Keratinocyte (primary cell): ENCODE results near the gene CLCA4. TPM values are rescaled to one million over a fixed set of nuclear protein-coding genes. Genes with fewer than 3 reads are reported as not detected.

Experiments
- DNase-seq: peaks from one replicate; pipeline ENCODE4 v3.0.0-alpha.2; 2011; ENCODE audit warnings: low read depth, missing footprints, low spot score
- FAIRE-seq: peaks from 2 replicates; lab custom pipeline; 2011; peaks lifted over from hg19 to GRCh38; lab: Jason Lieb, UNC
- H2AFZ ChIP-seq: 2 replicates; pipeline ENCODE4 v1.6.0; 2012; ENCODE audit warnings: low read length, control low read depth, inconsistent platforms; ENCODE audit not compliant: control insufficient read depth
- H3K27ac ChIP-seq: 2 replicates; pipeline ENCODE4 v1.5.1; 2011; ENCODE audit warnings: low read length; ENCODE audit not compliant: control insufficient read depth, insufficient read depth
- H3K27me3 ChIP-seq: 3 replicates; pipeline ENCODE4 v1.6.0; 2011; ENCODE audit warnings: low read length; ENCODE audit not compliant: control insufficient read depth, insufficient read depth; ENCODE audit errors: extremely low read depth
- H3K36me3 ChIP-seq, 2 experiments: 2 replicates in 1 of 2; 3 replicates in 1 of 2; pipeline ENCODE4 v1.5.1; 2011; ENCODE audit warnings: low read length in 2 of 2, mild to moderate bottlenecking in 1 of 2; ENCODE audit not compliant: control insufficient read depth in 2 of 2, insufficient read depth in 2 of 2; ENCODE audit errors: extremely low read depth in 1 of 2
- H3K4me1 ChIP-seq: 3 replicates; pipeline ENCODE4 v1.5.1; 2011; ENCODE audit warnings: low read length; ENCODE audit not compliant: control insufficient read depth, insufficient read depth; ENCODE audit errors: extremely low read depth
- H3K4me2 ChIP-seq: 3 replicates; pipeline ENCODE4 v1.6.0; 2011; ENCODE audit warnings: low read depth, low read length; ENCODE audit not compliant: control insufficient read depth, insufficient read depth; ENCODE audit errors: extremely low read depth
- H3K4me3 ChIP-seq, 3 experiments: fragments of 200-600 bp in 1 of 3; sonication (generic) in 1 of 3; 2 replicates in 2 of 3; 3 replicates in 1 of 3; pipeline ENCODE4 v1.5.1; 2011 to 2016; ENCODE audit warnings: low read length in 3 of 3, mild to moderate bottlenecking in 3 of 3, control low read depth in 2 of 3, inconsistent platforms in 1 of 3, low read depth in 1 of 3, mixed read lengths in 1 of 3, mixed run types in 1 of 3, moderate library complexity in 1 of 3; ENCODE audit not compliant: control insufficient read depth in 2 of 3, insufficient read depth in 2 of 3; ENCODE audit errors: extremely low read depth in 1 of 3
- H3K79me2 ChIP-seq: 2 replicates; pipeline ENCODE4 v1.6.0; 2012; ENCODE audit warnings: low read length; ENCODE audit not compliant: control insufficient read depth, insufficient read depth
- H3K9ac ChIP-seq: 3 replicates; pipeline ENCODE4 v1.6.0; 2011; ENCODE audit warnings: low read length; ENCODE audit not compliant: control insufficient read depth, insufficient read depth; ENCODE audit errors: extremely low read depth
- H3K9me1 ChIP-seq: 3 replicates; pipeline ENCODE4 v1.6.0; 2011; ENCODE audit warnings: low read length; ENCODE audit not compliant: control insufficient read depth, insufficient read depth; ENCODE audit errors: extremely low read depth
- H3K9me3 ChIP-seq: 2 replicates; pipeline ENCODE4 v1.5.1; 2012; ENCODE audit warnings: low read depth, low read length; ENCODE audit not compliant: control insufficient read depth
- H4K20me1 ChIP-seq: 3 replicates; pipeline ENCODE4 v1.6.0; 2011; ENCODE audit warnings: low read length; ENCODE audit not compliant: control insufficient read depth, insufficient read depth; ENCODE audit errors: extremely low read depth
- CTCF ChIP-seq, 3 experiments: IDR thresholded peaks in 1 of 3; conservative IDR thresholded peaks in 1 of 3; optimal IDR thresholded peaks in 1 of 3; 2 replicates in 2 of 3; 3 replicates in 1 of 3; pipeline versions ENCODE3 to v1.5.1; 2011; ENCODE audit warnings: low read length in 3 of 3, mild to moderate bottlenecking in 3 of 3, moderate library complexity in 2 of 3, control low read depth in 1 of 3, inconsistent platforms in 1 of 3; ENCODE audit not compliant: insufficient read depth in 2 of 3; ENCODE audit errors: extremely low read depth in 1 of 3
- EZH2 ChIP-seq: IDR thresholded peaks from one replicate; pipeline ENCODE4 v1.6.1; 2012; ENCODE audit warnings: inconsistent platforms, mild to moderate bottlenecking, low read length, moderate library complexity
- dilution Hi-C: fragments of 300-500 bp; cut with MboI; formaldehyde crosslinking; loops from one replicate; pipeline ENCODE4 v1.7.0; 2020; ENCODE audit warnings: low sequenced_read_pairs; ENCODE audit not compliant: extremely low pct_ligation_motif_present
- polyA plus RNA-seq, 5 experiments: library from polyadenylated mRNA; depleted of rRNA in 3 of 5; stranded (reverse) in 3 of 5; stranded (forward) in 1 of 5; unstranded in 1 of 5; fragments of >200 nt; gene quantifications; 1 replicate in 1 of 5; 2 replicates in 3 of 5; 3 replicates in 1 of 5; pipeline versions ENCODE4 v1.2.1 to v1.2.3, GENCODE V29; 2011 to 2012; ENCODE audit warnings: missing spikeins in 2 of 5, low read depth in 1 of 5, low replicate concordance in 1 of 5

The CLCA4 gene
- polyA plus RNA-seq, 1 donor (not counting 4 experiments of a cell fraction or from before 2014, with no cell fraction given) = 1.5 TPM

- TF ChIP-seq EZH2 (no peak), CTCF (optimal IDR thresholded peaks at IDR 0.05 in 1 of 3, IDR thresholded peaks at IDR 0.05 in 1 of 3, conservative IDR thresholded peaks at IDR 0.05 in 1 of 3; ENCODE audit: extremely low read depth in 1 of 3, insufficient read depth in 2 of 3, low read length in 3 of 3) (no peak)
Measured at GRCh38 chr1:86551305-86551704, 4.4 kb downstream of the CLCA4 start.

GRCh38 chr1:86552376-86552775 is 5.5 kb downstream of the CLCA4 start:
- DNase-seq = no peak
- H3K36me3 ChIP-seq = no peaks in the 10 kb centered on the region
- no peaks in the 10 kb centered on the region for H3K79me2 ChIP-seq
- H3K4me1 ChIP-seq = peaks cover under 1% of the 10 kb centered on the region
- H3K9ac ChIP-seq = no peak overlapping the region
- no peak overlapping the region for H3K4me2 ChIP-seq
- TF ChIP-seq CTCF (optimal IDR thresholded peaks at IDR 0.05 in 1 of 3, IDR thresholded peaks at IDR 0.05 in 1 of 3, conservative IDR thresholded peaks at IDR 0.05 in 1 of 3; ENCODE audit: extremely low read depth in 1 of 3, insufficient read depth in 2 of 3, low read length in 3 of 3) = no peak
- TF ChIP-seq EZH2 = no peak
- H3K9me1 ChIP-seq = no peaks in the 10 kb centered on the region
- H3K27me3 ChIP-seq = no peaks in the 10 kb centered on the region
- no peak overlapping the region for H2AFZ ChIP-seq
- H3K9me3 ChIP-seq = no peaks in the 10 kb centered on the region
- FAIRE-seq = no peak
- H4K20me1 ChIP-seq = no peaks in the 10 kb centered on the region
- H3K27ac ChIP-seq = no peak overlapping the region
- H3K4me3 ChIP-seq = no peak overlapping the region
- dilution Hi-C loops = no loop called here

More at GRCh38 chr1:86551305-86551704, 4.4 kb downstream of the CLCA4 start:
- DNase-seq = no peak
- Histone ChIP-seq H3K4me2 (no peak overlapping the region), H4K20me1 (no peaks in the 10 kb centered on the region), H3K4me1 (peaks cover 9% of the 10 kb centered on the region), H3K27ac (no peak overlapping the region), H3K9me3 (no peaks in the 10 kb centered on the region), H2AFZ (no peak overlapping the region), H3K9me1 (no peaks in the 10 kb centered on the region), H3K9ac (no peak overlapping the region), H3K79me2 (no peaks in the 10 kb centered on the region), H3K36me3 (no peaks in the 10 kb centered on the region), H3K4me3 (no peak overlapping the region), H3K27me3 (no peaks in the 10 kb centered on the region)
- no peak for FAIRE-seq
- dilution Hi-C loops = no loop called here
